NCI-H2171 treated with DMSO at 0.1 percent for 48 hours (cell line): ENCODE measurements around the gene DUSP11.
"Not testable (repeated sequence)": the region's sequence is repeated elsewhere in the genome, so short reads cannot be mapped to it uniquely, and the experiment has no call there.

Source experiments
- DNase-seq: peaks from one replicate; lab custom pipeline; 2025; lab: John Stamatoyannopoulos, UW

Gene DUSP11

DNA sequence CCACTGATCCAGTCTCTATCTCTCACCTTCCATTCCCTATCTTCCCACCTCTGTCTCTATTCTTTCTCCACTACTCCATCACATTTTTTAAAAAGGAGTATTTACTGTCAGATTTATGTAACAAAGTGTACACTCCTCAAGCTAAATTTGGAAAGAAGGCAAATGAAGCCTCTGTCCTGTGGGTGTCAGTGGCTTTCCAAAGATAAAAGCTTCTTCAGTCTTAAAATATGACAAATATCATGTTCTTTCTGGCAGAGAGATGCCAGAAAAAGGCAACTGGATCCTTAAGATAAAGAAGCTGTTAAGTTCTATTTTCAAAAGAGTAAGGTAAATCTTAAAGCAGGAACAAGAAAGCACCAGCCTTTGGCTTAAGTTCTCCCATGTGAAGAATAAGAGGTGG, 7.1 kb downstream of the DUSP11 start:
- DNase-seq: no peak

DNA sequence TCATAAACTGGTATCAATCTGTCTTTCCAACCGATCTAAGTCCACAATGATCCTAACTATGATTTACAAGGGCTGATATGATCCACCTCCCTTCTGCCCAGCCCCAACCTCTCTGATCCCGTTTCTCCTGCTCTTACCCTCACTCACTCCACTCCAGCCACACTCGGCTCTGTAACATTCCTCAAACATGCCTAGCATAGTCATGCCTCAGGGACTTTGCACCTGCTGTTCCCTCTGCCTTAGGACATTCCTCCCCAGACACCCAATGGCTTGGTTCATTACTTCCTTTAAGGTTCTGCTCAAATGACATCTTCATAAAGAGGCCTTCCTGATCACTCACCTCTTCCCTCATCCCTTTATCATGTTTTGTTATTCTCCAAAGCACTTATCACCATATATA, 9.2 kb downstream of the DUSP11 start:
- no peak for DNase-seq

DNA sequence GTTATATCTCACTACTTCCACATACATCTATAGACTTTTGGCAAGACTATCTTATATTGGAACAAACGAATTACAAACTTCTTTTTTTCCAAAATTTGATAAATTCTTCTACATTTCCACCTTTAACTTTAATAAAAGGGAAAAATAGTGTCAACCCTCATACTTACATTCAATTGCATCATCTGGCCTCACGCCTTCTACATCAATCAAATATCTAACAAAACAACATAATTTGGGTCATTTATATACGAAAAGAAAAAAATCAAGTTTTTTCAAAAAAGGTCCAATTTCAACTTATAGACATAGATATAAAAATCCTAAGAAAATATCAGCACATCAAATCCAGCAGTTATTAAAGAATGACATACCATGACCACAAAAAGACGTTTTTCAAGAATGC, 12.9 kb downstream of the DUSP11 start:
- DNase-seq: no peak

DNA sequence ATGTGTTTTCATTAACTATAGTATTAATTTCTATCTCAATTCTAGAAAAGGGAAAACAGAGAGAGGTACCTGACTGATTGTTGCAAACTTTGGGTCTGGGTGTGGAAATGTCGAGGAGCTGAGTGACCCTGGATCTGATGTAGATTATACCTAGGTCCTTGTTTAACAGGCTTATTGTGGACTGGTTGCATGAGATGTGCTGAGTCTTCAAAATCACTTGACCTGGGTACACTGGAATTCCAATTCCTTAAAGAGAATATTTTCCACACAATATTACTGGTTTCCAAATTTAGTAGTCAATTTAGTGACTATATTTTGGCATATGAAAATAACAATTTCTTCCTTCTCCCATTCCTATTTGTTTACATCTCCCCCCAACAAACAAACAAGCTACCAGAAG, 13.6 kb downstream of the DUSP11 start:
- DNase-seq: no peak

DNA sequence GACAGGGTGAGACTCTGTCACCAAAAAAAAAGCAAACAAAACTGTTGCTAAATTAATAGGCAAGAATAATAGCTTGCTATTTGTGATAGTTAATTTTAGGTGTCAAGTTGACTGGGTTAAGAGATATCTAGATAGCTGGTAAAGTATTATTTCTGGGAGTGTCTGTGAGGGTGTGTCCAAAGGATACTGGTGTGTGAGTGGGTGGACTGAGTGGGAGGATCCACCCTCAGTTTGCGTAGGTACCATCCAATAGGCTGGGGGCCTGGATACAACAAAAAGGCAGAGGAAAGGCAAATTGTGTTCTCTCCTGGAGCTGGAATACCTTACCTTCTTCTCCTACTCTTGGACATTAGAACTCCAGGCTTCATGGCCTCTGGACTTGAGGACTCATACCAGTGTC, 15.0 kb downstream of the DUSP11 start:
- DNase-seq: no peak

DNA sequence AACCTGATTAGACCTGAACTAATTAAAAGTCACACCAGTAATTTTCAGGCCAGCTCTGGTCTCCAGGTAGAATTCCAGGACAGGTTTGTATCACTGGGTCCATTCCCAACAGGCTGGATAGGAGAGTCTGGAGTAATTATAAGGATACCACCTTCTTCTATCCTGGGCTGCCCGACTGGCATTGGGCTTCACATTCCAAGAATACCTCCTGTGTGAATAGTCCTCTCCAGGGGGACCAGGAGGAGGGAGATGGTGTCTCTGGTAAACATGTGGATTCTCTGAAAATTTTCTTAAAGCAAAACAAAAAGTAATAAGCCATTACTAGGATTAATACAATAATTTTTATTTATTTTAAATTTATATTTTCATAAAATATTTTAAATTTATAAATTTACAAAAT, 17.3 kb downstream of the DUSP11 start:
- no peak for DNase-seq

DNA sequence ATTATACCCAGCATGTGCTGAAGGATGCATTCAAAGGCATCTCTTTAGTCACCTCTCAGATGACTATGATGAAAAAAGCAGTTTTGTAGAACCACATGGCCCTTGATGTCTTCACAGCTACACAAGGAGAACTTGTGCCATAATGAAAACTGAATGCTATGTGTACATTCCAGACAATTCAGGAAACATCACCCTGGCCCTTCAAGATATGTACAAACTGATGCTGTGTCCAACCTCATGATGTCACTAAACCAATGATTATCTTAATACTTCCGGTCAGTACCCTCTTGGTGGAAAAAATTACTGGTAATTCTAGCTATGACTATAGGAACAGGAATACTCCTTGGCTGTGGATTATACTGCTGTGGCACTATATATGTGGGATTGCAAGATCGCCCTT, 20.0 kb downstream of the DUSP11 start:
- DNase-seq: no peak

DNA sequence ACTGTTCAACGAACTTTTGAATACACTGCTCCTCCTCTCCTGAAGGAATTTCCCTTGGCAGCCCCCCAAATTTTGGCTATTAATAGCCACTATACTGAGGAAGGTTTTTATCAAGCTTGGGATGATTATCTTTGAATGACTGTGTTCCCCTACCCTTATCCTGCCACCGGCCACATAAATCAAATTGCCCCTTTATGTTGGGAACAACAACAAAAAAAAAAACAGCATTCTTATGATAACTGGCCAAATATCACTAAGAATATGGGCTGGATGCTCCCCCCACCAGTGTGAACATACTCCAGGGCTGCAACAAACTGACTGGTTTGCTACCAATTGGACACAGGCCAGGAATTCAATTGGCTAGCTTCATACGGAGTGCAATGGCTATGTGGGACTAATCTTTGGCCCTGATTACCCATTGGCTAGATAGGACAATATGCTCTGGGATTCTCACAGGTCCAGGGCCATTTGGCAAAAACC, 20.6 kb downstream of the DUSP11 start:
- no peak for DNase-seq

DNA sequence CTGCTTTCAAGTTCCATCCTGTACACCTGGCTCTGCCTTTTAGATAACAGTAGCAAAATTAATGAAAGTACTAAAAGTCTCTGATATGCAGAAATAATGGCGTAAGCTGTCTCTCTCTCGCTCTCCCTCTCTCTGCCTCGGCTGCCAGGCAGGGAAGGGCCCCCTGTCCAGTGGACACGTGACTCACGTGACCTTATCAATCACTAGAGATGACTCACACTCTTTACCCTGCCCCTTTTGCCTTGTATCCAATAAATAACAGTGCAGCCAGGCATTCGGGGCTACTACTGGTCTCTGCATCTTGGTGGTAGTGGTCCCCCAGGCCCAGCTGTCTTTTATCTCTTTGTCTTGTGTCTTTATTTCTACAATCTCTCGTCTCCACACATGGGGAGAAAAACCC, 25.6 kb downstream of the DUSP11 start:
- not testable (repeated sequence) for DNase-seq

DNA sequence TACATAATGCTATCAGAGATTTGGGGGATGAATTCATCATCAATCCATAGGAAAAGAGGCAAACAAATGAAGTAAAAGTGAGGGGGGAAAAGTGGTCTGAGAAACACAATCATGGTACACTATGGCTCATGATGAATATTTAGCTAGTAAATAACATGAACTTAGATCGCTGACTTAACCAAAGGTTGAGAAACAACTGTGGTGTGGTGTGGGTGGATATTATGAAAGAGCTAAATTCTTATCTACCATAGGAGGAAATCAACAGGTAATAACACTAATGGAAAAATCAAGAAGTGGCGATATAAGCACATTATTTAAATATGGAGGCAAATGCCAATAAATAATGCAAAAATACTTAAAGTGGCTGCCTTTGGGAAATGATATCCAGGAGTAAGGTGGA, 30.6 kb downstream of the DUSP11 start:
- DNase-seq: no peak

DNA sequence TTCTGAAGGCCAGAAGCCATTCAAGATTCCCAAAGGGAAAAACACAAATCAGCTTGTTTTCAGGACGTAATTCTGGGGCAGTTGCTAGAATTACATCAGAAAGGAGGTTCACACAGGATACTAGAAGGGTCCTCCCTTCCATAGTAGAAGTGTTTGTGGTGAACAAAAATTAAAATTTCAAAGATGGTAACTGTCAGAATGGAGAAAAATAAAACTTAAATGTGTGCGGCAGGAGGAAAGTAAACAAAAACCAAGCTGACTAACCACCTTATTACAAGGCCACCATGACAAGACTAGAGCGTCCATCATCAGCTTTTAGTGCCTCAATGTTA, 33.1 kb downstream of the DUSP11 start:
- no peak for DNase-seq

DNA sequence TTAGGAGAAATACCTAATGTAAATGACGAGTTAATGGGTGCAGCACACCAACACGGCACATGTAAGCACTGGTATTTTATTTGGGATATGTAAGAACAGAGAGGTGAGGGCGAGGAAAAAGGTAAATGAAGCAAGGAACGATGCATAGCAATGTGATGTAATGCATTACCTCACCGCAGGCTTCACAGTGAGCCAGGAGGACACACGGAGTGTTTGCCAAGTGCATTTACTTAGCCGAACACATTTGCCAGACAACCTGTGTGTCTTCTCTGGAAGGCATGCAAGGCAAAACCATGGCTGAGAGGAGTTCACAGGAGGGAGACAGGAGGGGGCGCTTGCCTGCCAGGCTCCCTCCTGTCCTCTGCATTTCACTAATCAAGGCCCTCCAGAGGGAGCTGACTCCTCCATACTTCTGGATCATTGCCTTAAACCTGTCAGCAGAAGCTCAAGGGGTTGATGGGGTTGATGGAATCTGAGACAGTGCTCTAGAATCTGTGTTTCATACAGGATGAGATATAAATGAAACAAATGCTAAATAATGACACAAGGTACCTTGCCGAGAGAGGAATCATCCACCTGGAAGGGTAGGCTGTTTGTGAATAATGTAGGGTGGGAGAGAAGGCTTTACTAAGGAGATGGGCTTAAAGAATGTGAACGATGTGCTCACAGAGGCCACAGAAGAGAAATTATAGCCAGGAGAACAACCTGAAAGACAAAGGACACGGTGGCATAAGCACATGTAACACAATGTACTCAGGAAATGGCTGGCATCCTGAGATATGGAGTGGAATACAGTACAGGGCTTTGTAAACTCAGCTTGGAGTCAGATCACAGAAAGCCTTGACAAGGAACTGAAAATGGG, 33.7 kb downstream of the DUSP11 start:
- no peak for DNase-seq

DNA sequence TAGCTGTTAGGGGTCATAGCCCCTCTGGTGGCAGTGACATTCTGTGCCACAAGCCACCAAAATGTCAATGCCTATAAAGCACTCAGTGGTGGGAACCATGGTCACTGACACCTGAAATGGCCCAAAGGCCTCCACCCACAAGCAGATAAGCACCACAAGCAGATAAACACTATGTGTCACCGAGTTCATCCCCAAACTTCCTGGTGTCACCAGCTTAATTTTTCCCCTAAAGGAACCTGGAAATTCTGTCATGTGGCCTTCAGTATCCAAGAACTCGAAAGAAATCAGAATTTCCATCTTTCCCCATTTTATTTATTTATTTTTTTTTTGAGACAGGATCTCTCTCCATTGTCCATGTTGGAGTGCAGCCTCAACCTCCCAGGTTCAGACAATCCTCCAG, 39.1 kb downstream of the DUSP11 start:
- no peak for DNase-seq

DNA sequence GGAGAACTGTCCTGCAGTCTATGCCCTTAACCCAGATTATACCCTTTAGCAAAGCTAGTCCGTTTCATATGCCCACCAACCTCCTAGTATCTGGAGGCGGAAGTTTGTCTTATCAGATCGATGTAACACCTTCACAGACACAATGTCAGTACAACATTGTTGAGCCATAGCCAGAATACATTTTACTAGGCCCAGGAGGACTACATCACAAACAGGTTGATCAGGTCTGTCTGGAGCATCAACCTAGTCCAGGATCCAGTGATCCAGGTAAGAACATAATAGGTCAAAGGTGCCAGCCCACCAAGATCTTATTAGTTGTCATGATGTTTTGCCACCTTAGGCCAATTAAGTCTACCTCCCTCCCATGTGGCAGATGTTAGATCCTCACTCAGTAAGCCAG, 40.8 kb downstream of the DUSP11 start:
- no peak for DNase-seq

DNA sequence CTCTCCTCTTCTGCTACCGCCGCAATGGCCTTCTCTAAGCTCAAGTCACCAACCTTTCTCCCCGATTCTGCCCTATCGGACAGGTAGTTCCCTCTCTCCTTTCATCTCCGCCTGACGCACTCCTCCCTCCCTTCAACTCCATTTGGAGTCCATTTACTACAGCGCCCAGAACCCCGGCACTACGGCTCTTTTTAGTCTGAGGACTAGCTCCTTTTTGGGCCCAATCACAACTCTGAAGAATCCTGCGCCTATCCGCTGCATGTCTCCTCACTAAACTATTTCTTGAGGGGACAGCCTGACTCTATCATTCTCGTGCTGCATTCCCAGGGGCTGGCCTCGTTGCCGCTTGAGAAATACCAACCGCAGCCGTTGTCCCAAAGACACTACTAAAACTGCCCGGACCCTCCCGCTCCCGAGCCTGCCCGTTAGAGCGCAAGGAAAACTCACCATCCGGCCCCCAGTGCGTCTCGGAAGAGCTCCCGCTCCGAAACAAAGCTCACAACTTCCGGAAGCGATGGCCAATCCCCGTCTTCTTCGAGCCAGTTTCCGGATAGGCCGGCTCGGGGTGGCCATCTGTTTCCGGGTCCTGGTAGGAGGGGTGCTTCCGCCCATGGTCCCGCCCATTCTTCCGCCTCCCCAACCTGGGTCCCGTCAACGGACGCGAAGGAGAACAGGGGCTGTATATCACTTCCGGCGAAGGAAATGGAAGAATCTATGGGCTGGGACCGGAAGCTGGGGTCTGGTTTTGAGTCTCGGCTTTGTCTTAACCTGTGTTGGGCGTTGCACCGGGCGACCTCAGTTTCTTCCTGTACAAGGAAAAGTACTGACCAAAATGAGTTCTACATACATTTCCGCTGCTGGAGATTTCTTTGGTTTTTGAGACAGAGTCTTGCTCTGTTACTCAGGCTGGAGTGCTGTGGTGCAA, 42.8 kb downstream of the DUSP11 start, which contains the start of gene TPRKB:
TPRKB (minus strand) TSS at position 491 of the 925 bp plus-strand sequence. CDS start 2,776 bp downstream, outside the sequence.
- DNase-seq: peak; percentile 99

DNA sequence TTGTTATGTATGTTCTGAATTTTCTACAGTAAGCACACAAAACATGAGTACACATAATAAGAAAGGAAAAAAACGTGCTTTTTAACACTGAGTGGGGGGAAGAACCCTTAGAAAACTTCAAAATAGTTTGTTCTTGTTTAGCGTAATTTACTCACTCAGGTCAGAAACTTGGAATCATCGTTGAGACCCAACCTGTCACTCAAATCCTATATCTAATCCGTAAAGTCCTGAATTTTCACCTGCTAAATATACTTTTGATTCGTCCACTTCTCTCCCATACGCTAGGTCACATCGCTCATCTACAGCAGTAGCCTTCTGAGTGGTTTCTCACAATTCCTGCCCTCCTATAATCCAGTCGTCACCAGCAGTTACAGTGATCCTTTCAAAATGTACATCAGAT, 43.5 kb downstream of the DUSP11 start:
- DNase-seq: no peak

DNA sequence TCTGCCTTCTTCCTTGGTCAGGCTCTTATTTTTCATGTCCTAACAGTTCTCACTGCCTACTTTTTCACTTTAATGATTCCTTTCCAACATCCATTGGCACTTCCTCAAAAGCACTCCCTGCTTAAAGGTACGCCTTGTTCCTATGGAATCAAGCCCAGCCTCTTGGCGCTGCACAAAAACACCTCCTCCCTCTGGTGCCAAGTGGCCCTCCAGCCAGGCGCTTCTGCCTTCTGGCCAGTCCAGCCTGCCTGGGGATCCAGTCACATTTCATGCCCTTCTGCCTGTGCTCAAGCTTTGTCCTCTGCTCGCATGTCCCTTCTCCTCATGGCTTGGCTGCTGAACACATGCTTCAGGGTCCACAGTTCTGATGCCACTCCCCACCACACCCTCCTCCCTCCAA, 49.1 kb downstream of the DUSP11 start:
- DNase-seq: no peak

DNA sequence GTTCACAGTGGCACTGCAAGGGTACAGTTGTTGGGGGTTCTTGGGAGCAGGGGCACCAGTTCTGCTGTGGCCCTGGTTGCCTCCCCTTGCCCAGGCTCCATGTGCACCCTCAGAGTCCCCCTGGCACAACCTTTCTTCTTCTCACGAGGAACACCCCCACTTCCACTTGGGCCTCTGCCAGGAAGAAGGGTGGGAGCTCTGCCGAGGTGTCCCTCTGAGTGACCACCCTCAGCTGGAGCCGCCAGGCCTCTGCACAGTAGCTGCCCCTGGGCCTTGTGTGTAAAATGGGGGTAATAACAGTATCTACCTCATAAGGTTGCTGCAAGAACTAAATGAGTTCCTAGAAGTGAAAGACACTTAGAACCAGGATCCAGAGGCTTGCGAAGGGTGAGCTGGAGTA, 51.2 kb downstream of the DUSP11 start:
- no peak for DNase-seq

DNA sequence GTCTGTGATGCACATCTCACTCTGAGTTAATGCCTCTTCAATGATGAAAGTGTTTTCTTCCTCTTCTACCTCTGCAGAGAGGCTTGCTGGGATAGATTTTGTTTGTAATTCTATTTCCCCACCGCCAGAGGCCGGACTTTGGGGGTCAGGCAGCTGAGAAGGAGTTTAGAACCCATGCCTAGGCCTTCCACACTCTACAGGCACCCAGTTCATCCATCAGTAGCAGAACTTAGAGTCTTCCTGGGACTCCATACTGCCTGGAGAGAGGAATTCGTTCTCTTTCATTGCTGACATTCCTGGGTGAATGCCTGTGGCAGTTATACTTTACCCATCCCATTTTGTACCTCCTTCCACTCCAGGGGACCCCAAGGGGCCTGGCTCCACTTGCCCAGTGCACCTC, 51.9 kb downstream of the DUSP11 start:
- no peak for DNase-seq

DNA sequence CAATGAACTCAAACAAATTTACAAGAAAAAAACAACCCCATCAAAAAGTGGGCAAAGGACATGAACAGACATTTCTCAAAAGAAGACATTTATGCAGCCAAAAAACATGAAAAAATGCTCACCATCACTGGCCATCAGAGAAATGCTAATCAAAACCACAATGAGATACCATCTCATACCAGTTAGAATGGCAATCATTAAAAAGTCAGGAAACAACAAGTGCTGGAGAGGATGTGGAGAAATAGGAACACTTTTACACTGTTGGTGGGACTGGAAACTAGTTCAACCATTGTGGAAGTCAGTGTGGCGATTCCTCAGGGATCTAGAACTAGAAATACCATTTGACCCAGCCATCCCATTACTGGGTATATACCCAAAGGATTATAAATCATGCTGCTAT, 53.2 kb downstream of the DUSP11 start:
- DNase-seq: not testable (repeated sequence)

DNA sequence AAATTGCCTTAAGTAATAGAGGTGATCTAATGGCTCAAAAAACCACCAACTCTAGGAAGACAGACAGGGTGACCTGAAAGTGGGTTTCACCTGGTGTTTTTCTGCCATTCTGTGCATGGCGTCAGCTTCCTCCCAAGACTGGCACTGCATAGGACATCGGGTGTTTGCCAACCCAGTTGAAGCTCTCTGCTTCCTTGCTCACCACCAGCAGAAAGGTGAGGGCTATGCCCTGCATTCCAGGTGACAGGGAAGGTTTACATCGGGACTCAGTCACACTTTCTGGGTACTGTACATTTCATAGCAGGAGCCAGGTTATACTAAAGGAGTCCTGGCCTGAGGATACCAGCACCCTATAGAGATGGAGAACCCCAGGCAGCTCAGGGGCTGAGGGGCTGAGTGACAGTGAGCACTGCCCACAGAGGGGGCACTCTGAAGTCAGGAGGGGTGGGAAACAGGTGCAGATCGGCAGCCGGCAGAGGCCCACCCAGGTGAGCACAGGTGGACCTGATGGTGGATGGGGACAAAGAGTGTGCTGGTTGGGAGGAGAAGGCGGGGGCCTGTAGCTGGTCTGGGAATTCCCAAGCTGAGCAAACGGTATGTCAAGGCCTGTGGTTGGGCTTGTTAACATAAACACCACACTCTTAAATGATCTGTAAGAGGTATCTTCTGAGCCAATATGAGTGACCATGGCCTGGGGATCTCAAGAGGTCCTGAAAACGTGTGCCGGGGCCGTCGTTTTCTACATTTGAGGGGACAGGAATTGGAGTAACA, 60.9 kb downstream of the DUSP11 start:
- DNase-seq: no peak

DNA sequence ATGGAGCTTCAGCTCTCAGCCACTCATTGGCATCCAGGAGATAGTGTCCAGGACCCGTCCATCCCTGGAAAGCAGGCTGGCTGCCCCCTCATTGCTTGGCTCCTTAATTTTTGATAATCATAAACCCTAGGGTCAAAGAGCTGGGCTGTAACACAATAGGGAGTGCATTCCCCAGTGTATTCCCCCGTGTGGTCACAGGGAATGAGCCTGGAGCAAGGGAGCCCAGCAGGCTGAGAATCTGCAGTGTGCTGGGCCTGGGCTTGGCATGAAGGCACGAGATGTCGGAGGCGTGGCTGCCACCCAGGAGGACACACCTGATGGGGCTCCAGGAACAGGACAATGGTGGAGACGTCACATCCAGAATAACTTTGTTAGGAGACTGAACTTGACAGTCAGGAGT, 61.5 kb downstream of the DUSP11 start:
- DNase-seq: no peak
